Pancreas (tissue), 10 donors: ENCODE results near the gene VKORC1. TPM values are rescaled to one million over a fixed set of nuclear protein-coding genes. Genes with fewer than 3 reads are reported as not detected.
A peak's percentile ranks its signal among the peaks of the same experiment; 100 is the strongest.

Source experiments
- ATAC-seq, 4 donors: fragments of 200-7000 bp; cut with Tn5 transposase; one replicate each; pipeline versions ENCODE4 v1.8.0 to v1.9.1; 2020; ENCODE audit warnings: mild to moderate bottlenecking in 4 of 4, moderate library complexity in 4 of 4
- DNase-seq, 6 donors: peaks; one replicate each; pipeline ENCODE4 v3.0.0-alpha.2; 2020
- FAIRE-seq: peaks from 2 replicates; lab custom pipeline; 2012; peaks lifted over from hg19 to GRCh38; lab: Jason Lieb, UNC
- H3K27ac ChIP-seq, 4 donors: fragments of 200-600 bp; sonication (generic); 1 replicate in 3 of 4; 2 replicates in 1 of 4; pipeline versions ENCODE4 v1.5.0 to v1.8.0; 2020
- H3K27me3 ChIP-seq, 4 donors: fragments of 200-600 bp; one replicate each; pipeline ENCODE4 v1.8.0; 2021
- H3K36me3 ChIP-seq, 3 donors: fragments of 200-600 bp; sonication (generic) in 1 of 3; one replicate each; pipeline versions ENCODE4 v1.5.0 to v1.8.0; 2020 to 2021
- H3K4me1 ChIP-seq, 3 donors: fragments of 200-600 bp; one replicate each; pipeline ENCODE4 v1.8.0; 2021
- H3K4me3 ChIP-seq, 4 donors: fragments of 200-600 bp; sonication (generic) in 2 of 4; one replicate each; pipeline versions ENCODE4 v1.5.0 to v1.8.0; 2020 to 2021
- H3K9me3 ChIP-seq, 4 donors: fragments of 200-600 bp; one replicate each; pipeline ENCODE4 v1.8.0; 2021
- WGBS, 2 donors: extraction: QIAGEN DNeasy Blood & Tissue Kit; methylation state at CpG; one replicate each; pipeline ENCODE4 v1.1.7; 2013; 5-methylcytosine and 5-hydroxymethylcytosine counted together
- intact Hi-C, 3 donors: fragments of 100-400 bp; cut with DNase I; formaldehyde crosslinking; loops; one replicate each; pipeline versions ENCODE4 v1.11.1 to v1.14.2; 2022
- polyA plus RNA-seq, 2 donors: library from polyadenylated mRNA; stranded (reverse); fragments of 200-250 nt; gene quantifications; one replicate each; pipeline ENCODE4 v1.2.3, GENCODE V29; 2013
- total RNA-seq, 6 donors: library from RNA; stranded (reverse); fragmentation: NEBNext Ultra II Directional in 4 of 6; extraction: Animal tissue kit (Norgen Biotek cat#: 25700) in 4 of 6; gene quantifications; one replicate each; pipeline versions ENCODE4 v1.2.1 to v1.2.4, GENCODE V29; 2021 to 2023
- TF ChIP-seq, protein P1 (sequence below), 4 donors: fragments of 200-600 bp; sonication (generic) in 3 of 4; IDR thresholded peaks; one replicate each; pipeline versions ENCODE4 v1.5.0 to v1.8.0; 2021; ENCODE audit warnings: antibody characterized with exemption in 4 of 4
- donor health status: healthy with polysubstance abuse.
- donor health status: DM: no; HTN: no; CAD: no; lungs with moderate emphysema.
- donor health status: DM: no; HTN: no; CAD: no.
- donor health status: control.
- donor health status: control.
- donor health status: Bipolar disorder and iron deficiency.
- donor health status: DM: yes; HTN: yes; CAD: no.
- donor health status: DM: no; HTN: no; CAD: no.
- donor health status: DM: no; HTN: no; CAD: no.
- donor health status: DM: yes; HTN: yes; CAD: no.

Gene VKORC1
- total and polyA plus RNA-seq, 8 donors = 37.7 to 90.9 (median 50.2) TPM

DNA sequence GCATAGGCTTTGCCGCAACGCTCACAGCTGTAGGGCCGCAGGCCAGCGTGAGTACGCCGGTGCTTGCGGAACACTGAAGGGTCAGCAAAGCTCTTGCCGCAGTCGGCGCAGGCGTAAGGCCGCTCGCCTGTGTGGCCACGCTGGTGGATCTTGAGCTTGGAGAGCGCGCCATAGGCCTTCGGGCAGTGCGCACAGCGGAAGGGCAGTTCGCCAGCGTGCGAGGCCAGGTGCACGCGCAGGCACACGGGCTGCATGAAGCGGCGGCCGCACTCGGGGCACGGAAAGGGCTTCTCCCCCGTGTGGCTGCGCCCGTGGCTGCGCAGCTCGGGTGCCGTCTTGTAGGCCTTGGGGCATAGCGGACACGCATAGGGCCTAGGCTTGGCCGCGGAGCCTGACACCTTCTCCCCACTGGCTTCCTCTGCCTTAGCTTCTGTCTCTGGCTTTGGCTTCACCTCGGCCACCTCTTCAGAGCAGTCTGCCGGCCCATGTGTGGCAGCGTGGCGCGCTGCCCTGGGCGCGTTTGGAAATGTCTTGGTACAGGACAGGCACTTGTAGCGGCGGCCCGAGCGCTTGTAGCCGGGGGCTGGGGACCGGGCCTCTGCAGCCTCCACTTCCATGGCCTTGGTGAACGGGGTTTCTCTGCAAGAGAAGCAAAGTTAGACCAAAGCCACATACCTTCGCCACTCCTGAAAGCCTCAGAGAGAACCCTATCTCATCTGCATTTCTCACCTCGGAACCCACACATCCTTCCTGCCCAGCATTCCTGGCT is 30.6 kb downstream of the VKORC1 start:
- no peak overlapping the region for H3K27ac ChIP-seq

DNA sequence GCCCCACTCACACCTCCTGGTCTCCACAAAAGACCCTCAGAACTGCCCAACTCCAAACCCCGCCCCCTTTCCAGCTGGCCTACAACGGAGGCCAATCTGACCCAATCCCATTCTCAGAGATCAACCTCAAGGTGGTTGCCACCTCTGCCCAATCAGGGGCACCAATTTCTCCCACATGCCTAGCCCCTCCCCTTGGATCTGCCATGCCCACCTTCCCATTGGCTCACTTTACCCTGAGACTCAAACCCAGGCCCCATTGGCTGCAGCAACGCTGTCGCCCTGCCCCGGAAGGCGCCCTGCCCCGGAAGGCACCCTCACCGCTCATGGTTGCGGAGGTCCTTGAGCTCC is 31.1 kb downstream of the VKORC1 start:
- Histone ChIP-seq H3K4me1 (no peaks in the 10 kb centered on the region), H3K36me3 (peaks cover 0 to 10% (median 2%) of the 10 kb centered on the region in 3 donors), H3K27me3 (no peaks in the 10 kb centered on the region), H3K27ac (no peak overlapping the region), H3K4me3 (no peak overlapping the region), H3K9me3 (no peaks in the 10 kb centered on the region)
- TF ChIP-seq, protein P1, sequence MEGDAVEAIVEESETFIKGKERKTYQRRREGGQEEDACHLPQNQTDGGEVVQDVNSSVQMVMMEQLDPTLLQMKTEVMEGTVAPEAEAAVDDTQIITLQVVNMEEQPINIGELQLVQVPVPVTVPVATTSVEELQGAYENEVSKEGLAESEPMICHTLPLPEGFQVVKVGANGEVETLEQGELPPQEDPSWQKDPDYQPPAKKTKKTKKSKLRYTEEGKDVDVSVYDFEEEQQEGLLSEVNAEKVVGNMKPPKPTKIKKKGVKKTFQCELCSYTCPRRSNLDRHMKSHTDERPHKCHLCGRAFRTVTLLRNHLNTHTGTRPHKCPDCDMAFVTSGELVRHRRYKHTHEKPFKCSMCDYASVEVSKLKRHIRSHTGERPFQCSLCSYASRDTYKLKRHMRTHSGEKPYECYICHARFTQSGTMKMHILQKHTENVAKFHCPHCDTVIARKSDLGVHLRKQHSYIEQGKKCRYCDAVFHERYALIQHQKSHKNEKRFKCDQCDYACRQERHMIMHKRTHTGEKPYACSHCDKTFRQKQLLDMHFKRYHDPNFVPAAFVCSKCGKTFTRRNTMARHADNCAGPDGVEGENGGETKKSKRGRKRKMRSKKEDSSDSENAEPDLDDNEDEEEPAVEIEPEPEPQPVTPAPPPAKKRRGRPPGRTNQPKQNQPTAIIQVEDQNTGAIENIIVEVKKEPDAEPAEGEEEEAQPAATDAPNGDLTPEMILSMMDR (IDR thresholded peaks at IDR 0.05) = no peak
- DNase-seq (no peak), ATAC-seq (no peak), FAIRE-seq (no peak)
- 93% methylated on average over 9 of the region's 9 CpGs for WGBS, 2 donors
- intact Hi-C loops = no loop called here

More for the DNA sequence above, 30.6 kb downstream of the VKORC1 start:
- DNase-seq (no peak), ATAC-seq (peak in 2 of 4 donors; percentile 13 to 15), FAIRE-seq (no peak)
- Histone ChIP-seq H3K9me3 (no peaks in the 10 kb centered on the region), H3K36me3 (peaks cover 0 to 10% (median 2%) of the 10 kb centered on the region in 3 donors), H3K4me3 (no peak overlapping the region), H3K4me1 (no peaks in the 10 kb centered on the region), H3K27me3 (no peaks in the 10 kb centered on the region)
- intact Hi-C loops = no loop called here
- WGBS, 2 donors = 93 to 94% methylated on average over 56 of the region's 56 CpGs
- TF ChIP-seq, protein P1 (IDR thresholded peaks at IDR 0.05) = no peak

DNA sequence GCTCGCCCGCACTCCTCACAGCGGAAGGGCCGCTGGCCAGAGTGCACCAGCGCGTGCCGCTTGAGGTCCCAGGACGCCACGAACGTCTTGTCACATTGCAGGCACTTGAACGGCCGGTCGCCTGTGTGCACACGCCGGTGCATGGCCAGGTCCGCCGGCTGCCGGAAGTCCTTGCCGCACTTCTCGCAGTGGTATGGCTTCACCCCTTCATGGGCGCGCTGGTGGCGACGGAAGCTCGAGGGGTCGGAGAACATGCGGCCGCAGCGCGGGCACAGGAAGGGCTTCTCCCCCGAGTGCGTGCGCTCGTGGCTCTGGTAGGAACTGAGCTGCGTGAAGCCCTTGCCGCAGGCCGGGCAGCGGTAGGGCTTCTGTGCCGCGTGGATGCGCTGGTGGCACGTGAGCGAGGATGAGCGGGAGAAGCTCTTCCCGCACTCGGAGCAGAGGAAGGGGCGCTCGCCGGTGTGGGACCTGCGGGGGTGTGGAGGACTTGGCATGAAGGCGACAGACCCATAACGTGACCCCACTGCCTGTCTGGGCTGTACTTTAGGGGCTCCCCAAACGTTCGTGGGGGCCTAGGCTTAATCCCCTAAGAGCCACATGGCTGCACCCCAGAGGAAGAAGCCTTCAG is 32.7 kb downstream of the VKORC1 start:
- H3K9me3 ChIP-seq = no peaks in the 10 kb centered on the region
- DNase-seq (peak in 1 of 6 donors; percentile 63), FAIRE-seq (no peak), ATAC-seq (no peak)
- H3K4me1 ChIP-seq = no peaks in the 10 kb centered on the region
- no peak overlapping the region for H3K27ac ChIP-seq
- intact Hi-C loops = no loop called here
- peaks cover 0 to 10% (median 2%) of the 10 kb centered on the region in 3 donors for H3K36me3 ChIP-seq
- TF ChIP-seq, protein P1 (IDR thresholded peaks at IDR 0.05) = no peak
- H3K27me3 ChIP-seq = no peaks in the 10 kb centered on the region
- WGBS, 2 donors = 94 to 96% methylated on average over 53 to 54 of the region's 54 CpGs
- no peak overlapping the region for H3K4me3 ChIP-seq

DNA sequence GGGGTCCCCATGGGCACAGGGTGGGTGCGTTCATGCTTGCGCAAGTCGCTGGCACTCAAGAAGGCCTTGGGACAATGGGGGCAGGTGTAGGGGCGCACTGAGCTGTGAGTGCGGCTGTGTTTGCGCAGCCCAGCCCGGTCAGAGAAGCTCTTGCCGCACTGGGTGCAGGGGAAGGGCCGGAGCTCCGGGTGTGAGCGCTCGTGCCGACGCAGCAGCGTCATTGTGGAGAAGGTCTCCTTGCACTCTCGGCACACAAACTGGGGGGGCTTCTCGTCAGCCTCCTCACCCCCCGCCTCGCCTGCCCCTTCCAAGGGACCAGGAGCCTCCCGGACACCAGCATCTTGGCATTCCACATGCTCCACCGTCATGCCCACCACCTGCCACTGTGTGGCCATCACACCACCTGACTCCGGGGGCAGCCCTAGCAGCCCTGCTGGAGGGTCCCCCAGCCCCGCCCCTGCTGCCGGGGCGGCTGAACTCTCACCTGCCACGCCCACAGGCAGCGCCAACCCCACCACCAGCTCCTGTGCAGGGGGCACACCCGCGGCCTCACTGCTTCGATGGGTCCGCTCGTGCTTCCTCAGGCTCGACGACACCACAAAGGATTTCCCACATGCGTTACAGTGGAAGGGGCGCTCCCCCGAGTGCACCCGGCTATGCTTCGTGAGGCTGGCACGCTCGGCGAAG is 33.3 kb downstream of the VKORC1 start:
- no peak for FAIRE-seq
- no peak overlapping the region for H3K4me3 ChIP-seq
- no peak for ATAC-seq
- H3K27ac ChIP-seq = no peak overlapping the region
- WGBS, 2 donors = 93 to 95% methylated on average over 41 to 42 of the region's 42 CpGs
- intact Hi-C loops = no loop called here
- no peaks in the 10 kb centered on the region for H3K4me1 ChIP-seq
- no peaks in the 10 kb centered on the region for H3K9me3 ChIP-seq
- DNase-seq = peak in 1 of 6 donors; percentile 67
- TF ChIP-seq, protein P1 (IDR thresholded peaks at IDR 0.05) = no peak
- peaks cover 0 to 10% (median 2%) of the 10 kb centered on the region in 3 donors for H3K36me3 ChIP-seq
- H3K27me3 ChIP-seq = no peaks in the 10 kb centered on the region
